Keratinocyte (primary cell): ENCODE measurements around the gene HBA1.

Source experiments
- CTCF ChIP-seq, 3 experiments: IDR thresholded peaks in 1 of 3; conservative IDR thresholded peaks in 1 of 3; optimal IDR thresholded peaks in 1 of 3; 2 replicates in 2 of 3; 3 replicates in 1 of 3; pipeline versions ENCODE3 to v1.5.1; 2011; ENCODE audit warnings: low read length in 3 of 3, mild to moderate bottlenecking in 3 of 3, moderate library complexity in 2 of 3, control low read depth in 1 of 3, inconsistent platforms in 1 of 3; ENCODE audit not compliant: insufficient read depth in 2 of 3; ENCODE audit errors: extremely low read depth in 1 of 3
- EZH2 ChIP-seq: IDR thresholded peaks from one replicate; pipeline ENCODE4 v1.6.1; 2012; ENCODE audit warnings: inconsistent platforms, mild to moderate bottlenecking, low read length, moderate library complexity

GRCh38 chr16:203246-203645 is 26.8 kb downstream of the HBA1 start:
- no peak for TF ChIP-seq EZH2
- no peak for TF ChIP-seq CTCF (optimal IDR thresholded peaks at IDR 0.05 in 1 of 3, IDR thresholded peaks at IDR 0.05 in 1 of 3, conservative IDR thresholded peaks at IDR 0.05 in 1 of 3; ENCODE audit: extremely low read depth in 1 of 3, insufficient read depth in 2 of 3, low read length in 3 of 3)
